GM19193 (cell line): ENCODE results near the gene HOXA10.

Experiments used
- POLR2A ChIP-seq: IDR thresholded peaks from 4 replicates; pipeline ENCODE4 v1.6.1; 2011; ENCODE audit not compliant: insufficient read depth, insufficient read length; ENCODE audit errors: extremely low read depth

The HOXA10 gene

DNA sequence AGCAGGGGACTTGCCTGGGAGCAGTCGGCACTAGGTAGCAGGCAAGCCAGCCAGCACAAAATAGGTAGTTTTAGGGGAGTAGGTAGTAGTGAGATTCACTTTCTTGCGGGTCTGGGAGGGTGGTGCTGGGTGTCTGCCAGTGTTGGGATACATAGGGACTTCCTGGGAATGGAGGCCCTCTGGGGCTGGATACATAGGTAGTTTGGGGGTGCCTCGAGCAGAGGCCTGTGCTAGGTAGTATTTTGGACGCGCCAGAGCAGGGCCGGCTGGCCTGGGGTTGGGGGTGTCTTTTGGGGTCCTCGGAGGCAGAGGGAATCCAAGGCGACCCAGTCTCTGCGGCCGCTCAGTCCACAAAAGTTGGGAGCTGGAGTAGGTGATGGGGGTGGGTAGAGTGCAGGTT, 19.8 kb downstream of the HOXA10 start:
- no peak for TF ChIP-seq POLR2A

DNA sequence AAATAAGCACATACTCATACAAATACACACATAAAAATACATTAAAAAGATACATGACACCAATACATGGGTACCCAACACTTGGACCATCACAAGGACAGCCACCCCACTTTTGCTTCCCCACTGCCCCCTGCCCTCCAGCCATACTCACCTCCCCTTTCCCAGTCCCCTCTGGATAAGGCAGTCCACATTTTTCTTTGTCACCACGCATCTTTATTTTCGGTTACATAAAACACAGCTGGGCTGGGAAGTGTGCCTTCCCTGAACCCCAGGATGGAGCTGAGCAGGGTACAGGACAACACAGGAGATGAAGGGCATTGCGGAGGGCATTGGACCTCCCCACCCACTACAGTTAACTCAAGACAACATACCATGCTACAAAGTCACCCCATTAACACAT, 20.6 kb downstream of the HOXA10 start:
- no peak for TF ChIP-seq POLR2A

DNA sequence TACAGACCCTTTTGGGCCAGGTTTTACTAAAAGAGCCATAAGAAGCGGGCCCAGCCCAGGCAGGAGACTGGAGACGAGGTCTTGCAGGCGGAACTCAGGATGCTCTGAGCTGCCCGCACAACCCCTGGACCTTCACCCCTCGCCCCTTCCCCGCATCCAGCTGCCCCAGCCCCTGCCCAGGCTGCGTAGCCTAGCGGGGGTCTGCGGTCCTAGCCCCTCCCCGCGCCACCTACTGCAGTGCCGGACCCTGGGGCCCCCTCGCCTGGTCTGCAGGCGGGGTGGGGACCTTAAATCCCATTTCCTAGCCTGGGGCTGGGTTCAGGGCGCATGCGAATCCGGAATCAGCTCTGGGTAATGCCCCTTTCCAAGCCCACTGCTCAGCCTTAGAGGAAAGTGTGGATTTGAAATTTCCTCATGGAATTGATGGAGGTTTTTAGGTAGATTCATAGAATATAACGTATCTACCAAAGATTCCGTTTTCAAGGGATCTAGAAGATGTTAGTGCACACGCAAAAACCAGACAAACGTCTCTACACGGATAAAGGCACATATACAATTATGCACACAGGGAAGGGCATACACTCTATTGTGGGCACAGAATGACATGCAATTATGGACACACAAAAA, 21.2 kb downstream of the HOXA10 start:
- no peak for TF ChIP-seq POLR2A

DNA sequence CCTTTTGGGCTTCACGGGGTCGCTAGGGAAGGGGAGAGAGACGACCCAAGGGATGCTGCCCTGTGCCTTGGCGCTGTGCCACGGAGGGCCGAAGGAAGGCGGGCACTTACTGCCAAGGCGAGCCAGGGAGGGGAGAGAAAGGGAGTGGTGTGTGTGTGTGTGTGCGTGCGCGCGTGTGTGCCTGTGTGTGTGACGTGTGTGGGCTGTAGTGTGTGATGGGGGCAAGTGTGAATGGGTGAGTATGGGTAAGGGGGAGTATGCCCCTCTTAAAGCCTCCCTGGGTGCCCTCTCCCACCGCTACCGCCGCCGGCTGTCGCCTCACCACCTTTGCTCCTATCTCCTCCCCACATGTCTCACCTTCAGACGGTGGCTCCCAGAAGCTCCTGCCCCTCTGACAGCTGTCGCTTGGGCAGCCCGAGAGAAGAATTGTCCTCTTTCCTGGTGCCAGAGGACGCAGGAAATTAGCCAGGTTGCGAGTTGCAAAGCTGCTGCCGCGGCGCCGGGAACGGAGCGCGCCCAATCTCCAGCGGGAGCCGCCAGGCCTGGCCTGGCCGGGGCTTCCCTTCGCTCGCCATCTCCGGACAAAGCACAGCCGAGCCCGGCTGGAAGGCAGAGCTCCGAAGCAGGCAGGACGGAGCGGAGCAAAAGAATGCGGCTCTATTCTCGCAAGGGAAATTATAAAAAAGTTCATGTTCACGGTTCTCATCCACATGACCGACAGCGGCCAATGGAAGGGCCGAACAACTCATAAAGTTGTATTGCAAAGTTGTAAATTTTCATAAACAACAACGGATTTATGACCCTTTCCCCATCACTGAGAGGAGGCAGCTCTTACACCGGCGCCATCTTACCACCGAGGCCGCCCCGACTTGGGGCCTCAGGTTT, 21.9 kb downstream of the HOXA10 start, which contains the start of gene HOXA3:
HOXA3 (minus strand) TSS at position 653 of the 885 bp plus-strand sequence. CDS start 41,943 bp downstream, outside the sequence.
- no peak for TF ChIP-seq POLR2A

DNA sequence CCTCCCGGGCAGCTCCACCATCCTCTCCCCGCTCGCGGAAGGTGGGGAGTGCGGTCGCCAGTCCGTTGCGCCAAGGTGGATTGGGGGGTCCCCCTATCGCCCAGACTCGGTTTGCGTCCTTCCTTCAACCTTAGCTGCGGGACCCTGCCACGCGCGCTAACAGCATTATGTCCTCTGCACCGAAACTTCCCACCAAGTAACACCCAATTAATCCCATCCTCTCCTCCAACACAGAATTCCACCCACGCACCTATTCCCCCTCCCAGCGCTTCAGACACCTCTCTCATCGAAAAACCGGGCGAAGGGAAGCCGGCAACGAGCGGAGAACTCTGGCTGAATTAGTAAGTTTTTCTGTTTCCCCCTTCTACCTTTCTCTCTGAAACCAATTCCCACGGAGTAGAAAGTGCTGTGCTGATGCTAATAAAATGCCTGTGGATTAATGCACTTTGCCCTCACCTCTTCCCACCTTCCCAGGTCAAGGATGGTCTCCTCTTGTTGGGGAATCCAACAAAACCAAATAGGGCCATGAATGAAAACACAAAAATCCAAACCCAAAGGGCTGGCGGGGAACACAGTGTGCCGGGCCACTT, 22.7 kb downstream of the HOXA10 start:
- TF ChIP-seq POLR2A = no peak

DNA sequence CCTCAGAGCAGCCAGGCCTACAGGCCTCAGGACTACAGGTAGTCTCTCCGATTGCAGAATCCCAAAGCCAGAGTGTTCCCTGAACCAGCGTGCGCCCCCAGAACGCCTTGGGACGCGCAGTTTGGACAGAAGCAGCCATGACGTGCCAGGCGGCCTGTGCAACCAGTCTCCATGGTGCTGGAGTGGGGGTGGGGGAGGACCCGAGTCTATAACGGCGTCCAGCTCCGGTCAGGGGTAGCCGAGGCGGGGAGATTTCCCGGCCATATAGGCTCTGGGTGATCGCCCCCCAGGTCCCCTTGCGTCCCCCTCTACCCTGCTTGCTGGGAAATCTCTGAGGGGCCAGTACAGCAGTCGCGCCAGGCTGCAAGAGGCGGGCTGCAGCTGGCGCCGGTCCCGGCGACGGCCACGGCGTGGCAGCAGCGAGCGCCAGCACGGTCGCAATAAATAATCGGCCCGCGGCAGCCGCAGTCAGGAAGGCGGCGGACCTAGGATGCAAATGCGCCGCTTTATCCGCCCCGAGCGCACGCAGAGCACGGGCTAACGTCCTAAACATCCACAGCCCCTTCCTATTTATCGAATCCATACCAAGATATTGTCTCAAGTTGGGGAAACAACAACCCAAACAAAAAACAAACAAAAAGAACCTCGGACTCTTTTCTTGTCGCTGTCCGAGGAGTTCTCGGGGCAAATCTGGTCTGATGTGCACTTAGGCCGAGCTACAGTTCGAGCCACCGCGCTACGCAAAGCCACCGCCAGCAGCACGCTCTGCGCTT, 23.4 kb downstream of the HOXA10 start:
- no peak for TF ChIP-seq POLR2A

DNA sequence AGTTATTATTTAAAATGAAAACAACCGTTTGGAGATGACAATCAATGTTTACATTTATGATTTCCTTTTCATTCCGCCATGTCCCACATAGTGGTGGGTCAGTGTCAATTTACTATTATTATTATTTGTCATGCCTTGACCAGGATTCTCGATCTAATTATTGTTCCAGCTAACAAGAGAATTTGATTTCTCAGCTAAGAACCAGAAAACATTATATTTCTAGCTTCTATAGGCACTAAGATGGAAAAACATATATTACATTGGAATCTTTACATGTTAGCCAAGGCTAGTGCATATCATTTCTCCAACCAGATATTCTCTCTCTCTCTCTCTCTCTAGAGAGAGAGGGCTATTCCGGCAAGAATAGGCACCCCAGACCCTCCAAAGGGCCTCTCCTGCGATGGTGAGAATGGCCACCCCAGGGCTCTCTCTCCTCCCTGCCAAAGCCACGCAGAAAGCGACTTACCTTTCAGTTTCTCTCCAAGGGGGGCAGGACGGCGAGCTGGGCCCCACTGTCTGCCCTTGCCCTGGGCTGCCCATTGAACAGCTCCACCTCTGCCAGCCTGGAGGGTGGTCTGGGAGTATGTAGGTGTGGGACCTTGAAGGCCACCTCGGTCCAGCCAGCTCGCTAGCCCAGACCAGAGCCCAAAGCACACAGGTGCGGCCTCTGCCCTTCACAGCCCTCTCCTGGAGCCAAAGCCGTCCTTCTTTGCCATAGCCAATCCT, 24.1 kb downstream of the HOXA10 start:
- no peak for TF ChIP-seq POLR2A

DNA sequence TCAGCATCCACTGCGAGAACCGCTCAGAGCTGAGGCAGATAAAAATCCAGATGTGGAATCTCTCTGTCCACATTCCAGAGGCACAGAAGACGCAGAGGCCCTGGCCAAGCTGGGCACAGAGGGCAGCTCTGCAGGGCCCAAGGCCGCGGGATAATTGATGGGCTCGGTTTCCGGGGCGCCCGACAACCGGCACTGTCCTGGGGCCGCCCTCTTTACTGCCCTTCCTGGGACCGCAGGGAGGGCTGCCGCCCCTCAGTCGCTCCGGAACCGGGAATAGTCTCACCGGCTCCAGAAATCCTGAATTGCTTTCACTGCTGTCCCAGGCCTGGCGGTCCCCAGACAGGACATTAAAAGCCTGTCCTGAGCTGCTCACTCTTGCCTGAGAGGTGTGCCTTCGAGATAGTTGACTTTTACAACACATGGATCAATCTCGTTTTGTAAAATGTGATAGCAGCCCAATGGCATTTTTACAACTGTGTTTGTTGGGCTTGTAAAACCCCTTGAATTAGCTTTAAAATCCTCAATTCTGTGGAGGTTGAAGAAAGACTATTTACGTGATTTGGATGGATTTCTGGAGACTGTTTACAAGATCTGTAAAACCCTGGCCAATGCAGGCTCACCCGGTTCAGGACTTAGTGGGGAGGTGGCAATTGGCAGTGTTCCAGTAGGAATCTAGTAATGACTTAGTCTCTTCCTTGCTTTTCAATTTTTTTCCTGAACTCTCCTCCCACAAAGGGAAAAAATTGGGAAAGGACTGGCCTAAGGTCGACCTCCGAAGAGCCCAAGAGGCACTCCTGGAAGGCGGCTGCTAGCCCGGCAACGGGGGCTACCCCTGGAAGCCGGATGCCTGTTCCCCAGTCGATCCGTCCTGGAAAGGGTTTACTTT, 25.1 kb downstream of the HOXA10 start:
- no peak for TF ChIP-seq POLR2A

DNA sequence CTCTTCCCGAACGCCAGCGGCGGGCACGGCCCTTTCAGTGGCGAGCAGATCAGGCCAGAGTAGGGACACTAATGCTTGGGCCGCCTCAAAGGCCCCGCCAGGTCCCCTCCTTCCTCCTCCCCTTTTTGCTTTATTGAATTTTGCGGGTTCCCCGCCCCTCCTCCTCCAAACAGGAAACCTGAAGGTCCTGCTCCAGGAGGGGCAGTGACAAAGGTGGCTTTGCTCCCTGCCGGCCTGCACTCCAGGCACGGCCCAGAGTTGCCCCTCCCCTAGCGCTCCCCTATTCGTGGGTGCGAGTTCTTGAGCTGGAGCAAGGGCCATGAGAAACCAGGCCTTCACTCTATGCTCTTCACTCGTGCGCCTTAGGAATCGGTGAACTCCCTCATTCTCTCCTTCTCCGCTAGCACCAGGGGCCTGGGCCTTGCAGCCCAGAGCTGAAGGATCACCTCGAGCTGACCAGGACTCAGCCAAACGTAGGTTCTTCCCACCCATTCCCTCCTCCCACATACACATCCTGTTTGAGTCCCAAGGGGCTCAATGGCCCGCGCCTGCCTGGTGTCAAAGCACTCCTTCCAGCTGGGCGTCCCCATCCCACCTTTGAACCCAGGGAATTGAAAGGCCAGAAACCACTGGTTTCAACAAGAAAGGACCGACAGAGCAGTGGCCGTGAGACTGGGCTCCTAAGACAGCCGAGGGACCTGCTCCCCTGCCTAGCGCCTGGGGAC, 25.9 kb downstream of the HOXA10 start:
- no peak for TF ChIP-seq POLR2A

DNA sequence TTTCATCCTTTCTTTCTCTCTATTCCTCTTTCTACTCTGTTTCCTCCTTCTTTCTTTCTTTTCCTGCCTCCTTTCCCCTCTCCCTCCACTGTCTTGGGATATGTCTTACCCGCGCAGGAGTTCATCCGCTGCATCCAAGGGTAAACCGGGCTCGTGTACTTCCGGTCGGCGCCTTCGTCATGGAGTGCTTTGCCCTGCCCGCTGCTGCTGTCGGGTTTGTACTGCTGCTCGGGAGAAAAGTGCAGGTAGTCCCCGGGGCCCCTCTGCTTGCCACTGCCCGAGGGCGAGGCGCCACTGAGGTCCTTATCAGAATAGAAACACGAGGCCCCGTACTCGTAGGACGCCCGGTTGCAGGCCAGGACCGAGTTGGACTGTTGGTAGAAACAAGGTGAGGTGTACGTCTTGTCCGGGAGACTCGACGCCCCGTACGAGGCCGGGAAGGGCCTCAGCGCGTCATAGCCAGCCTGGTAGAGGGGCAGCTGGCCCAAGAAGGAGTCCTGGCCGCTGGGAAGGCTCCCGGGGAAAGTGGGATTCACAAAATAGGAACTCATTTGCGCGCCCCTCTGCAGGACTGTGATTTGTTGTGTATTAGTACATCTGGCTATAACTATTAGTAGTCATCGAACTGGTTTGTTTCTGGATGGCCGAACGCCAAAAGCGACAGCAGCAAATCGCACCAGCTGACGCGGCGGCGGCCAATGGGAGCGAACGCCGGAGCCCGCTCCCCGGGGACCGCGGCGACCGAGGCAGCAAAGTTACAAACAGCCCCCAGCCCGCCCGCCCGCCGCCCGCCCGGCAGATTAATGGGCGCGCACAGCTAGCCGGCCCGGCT, 26.7 kb downstream of the HOXA10 start, which contains the start of gene HOXA6:
HOXA6 (minus strand) TSS at position 576 of the 832 bp plus-strand sequence; CDS start at position 551, 25 bp downstream.
- TF ChIP-seq POLR2A = no peak

DNA sequence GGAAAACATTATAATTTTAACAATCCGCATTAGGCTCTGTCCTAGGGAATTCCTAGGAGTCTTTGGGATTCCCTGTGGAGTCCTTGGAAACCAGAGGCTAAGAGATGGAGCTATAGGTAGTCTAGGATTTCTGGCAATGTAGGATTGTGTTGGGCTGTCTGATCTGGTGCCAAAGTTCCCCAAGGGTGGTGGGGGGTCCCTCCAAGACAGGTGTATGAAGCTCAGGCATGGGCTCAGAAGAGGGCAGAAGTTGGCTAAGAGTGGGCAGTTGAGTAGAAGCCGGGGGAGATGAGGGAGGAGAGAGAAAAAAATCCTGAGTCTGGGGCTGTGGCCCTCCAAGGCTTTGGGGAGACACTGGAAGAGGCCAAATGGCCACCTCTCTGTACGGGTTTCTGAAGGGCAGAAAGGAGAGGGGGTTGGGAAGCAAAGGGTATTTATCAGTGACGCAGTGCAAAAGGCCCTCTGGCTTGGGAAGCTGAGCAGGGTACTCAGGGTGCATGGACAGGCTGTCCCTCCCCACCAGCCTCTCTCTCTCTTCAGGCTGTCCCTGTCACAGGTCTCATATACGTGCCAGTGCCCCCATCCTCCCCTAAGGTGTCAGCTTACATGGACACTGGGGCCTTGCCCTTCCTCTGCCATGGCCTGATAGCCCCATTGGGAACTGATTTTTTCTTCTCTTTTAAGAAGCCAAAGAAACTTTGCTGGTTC, 27.5 kb downstream of the HOXA10 start:
- TF ChIP-seq POLR2A = no peak

DNA sequence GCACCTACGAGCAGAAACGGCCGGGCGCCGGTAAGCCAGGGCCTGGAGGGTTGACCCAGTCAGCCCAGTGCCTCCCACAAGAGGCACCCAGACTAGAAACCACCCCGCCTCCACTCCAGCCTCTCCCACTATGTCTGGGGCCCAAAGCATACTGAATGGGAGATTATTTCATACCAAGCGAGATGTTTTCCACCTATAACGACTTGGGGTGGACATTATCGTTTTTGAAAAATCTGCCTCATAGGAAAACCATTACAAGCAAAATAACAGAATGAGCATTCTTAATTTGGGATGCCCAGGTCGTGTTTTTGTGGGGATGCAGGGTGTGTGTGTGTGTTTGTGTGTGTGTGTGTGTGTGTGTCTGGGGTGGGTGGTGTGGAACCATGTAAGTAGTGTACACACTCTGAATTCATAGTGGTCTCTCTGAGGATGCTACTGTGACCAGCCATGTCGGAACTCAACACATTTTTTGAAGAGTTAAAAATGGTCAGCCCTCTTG, 28.2 kb downstream of the HOXA10 start:
- TF ChIP-seq POLR2A = no peak
